ENCODE data around the gene CIART.

DNA sequence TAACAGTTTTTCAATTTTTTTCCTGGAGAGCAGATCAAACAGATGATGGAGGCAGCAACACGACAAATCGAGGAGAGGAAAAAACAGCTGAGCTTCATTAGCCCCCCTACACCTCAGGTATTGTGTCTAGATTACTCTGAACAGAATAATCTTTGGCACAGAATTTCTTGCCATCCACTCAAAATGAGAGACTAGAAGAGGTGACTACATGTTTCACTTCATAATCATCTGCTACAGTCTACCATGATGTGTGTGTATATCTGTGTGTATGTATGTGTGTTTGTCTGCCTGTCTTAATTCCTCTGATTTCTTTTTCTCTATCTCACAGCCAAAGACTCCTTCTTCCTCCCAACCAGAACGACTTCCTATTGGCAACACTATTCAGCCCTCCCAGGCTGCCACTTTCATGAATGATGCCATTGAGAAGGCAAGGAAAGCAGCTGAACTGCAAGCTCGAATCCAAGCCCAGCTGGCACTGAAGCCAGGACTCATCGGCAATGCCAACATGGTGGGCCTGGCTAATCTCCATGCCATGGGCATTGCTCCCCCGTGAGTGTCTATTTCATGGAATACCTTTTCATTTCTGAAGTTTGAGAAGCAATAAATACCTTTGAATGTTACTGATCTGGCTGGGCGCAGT is 50.4 kb downstream of the CIART start:
- TF ChIP-seq ZNF274 (IDR thresholded peaks at IDR 0.05; ENCODE audit: low read depth, low read length) (no peak), SUZ12 (IDR thresholded peaks at IDR 0.05; ENCODE audit: extremely low read depth, insufficient read depth, insufficient read length) (no peak), YY1 (IDR thresholded peaks at IDR 0.05; ENCODE audit: insufficient read depth, insufficient read length) (no peak)
